SH-SY5Y (cell line): ENCODE measurements around the gene WDR48.

Source experiments
- GATA2 ChIP-seq: IDR thresholded peaks from 2 replicates; pipeline ENCODE4 v1.6.1; 2011; ENCODE audit warnings: mild to moderate bottlenecking, low read depth, low read length
- GATA3 ChIP-seq: IDR thresholded peaks from 2 replicates; pipeline ENCODE4 v1.6.1; 2011; ENCODE audit warnings: low read depth, mild to moderate bottlenecking, low read length, moderate library complexity

GRCh38 chr3:39082666-39083313 lies 31.0 kb downstream of the WDR48 start:
- TF ChIP-seq GATA2 = no peak
- TF ChIP-seq GATA3 = no peak
